Gastroesophageal sphincter (tissue), 3 donors: ENCODE data around the gene TCHH.

ENCODE experiments used
- CTCF ChIP-seq, 4 experiments: fragments of 200-600 bp in 2 of 4; fragments of 450-650 bp in 2 of 4; sonication (generic) in 1 of 4; IDR thresholded peaks; one replicate each; pipeline ENCODE4 v1.5.1; 2017 to 2019; ENCODE audit warnings: antibody characterized with exemption in 4 of 4, mild to moderate bottlenecking in 2 of 4, moderate library complexity in 2 of 4
- EP300 ChIP-seq: sonication (generic); formaldehyde crosslinking; IDR thresholded peaks from one replicate; pipeline ENCODE4 v1.6.1; 2017; ENCODE audit warnings: antibody characterized with exemption, mild to moderate bottlenecking
- POLR2A ChIP-seq, 2 donors: fragments of 450-650 bp; IDR thresholded peaks; one replicate each; pipeline ENCODE4 v1.6.1; 2017; ENCODE audit warnings: antibody characterized with exemption in 2 of 2, mild to moderate bottlenecking in 2 of 2, moderate library complexity in 1 of 2
- POLR2AphosphoS5 ChIP-seq: sonication (generic); formaldehyde crosslinking; IDR thresholded peaks from one replicate; pipeline ENCODE4 v1.6.1; 2017; ENCODE audit warnings: antibody characterized with exemption

GRCh38 chr1:152118915-152119314, 3.7 kb upstream of the TCHH start:
- TF ChIP-seq POLR2A (IDR thresholded peaks at IDR 0.05) (no peak), CTCF (IDR thresholded peaks at IDR 0.05) (no peak), POLR2AphosphoS5 (no peak), EP300 (no peak)
